Measurements from ENCODE around the gene TMEM59L.

Gene TMEM59L

DNA sequence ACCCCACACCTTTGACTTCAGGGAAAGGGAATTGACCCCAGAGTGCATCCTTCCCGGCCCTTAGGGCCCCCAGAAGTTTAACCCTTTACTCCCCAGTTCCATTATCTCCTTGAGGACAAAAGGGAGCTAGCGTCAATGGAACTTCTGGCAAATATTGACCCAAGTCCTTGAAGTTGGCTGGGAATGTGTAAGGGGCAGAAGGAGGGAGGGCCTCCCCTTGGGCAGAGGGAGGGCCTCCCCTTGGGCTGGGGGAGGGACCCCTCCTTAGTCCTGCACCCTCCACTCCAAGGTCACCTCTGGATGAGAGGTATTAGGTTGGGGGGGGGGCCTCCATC lies 3.0 kb upstream of the TMEM59L start:
- no peak for DNase-seq

DNA sequence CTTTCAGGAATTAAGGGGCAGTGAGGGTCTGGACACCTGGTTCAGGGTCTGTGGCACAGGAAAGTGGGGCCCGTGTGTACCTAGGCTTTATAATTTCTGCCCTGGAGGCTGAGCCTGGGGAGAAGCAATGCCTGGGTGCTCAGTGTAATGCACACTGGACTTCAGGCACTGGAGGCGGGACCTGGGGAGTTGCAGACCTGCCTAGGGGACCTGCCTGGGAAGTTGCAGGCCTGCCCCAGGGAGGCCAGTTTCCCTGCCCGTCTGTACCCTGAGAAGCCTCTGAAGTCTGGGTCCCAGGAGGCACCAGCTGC lies 2.5 kb upstream of the TMEM59L start:
- DNase-seq: no peak

DNA sequence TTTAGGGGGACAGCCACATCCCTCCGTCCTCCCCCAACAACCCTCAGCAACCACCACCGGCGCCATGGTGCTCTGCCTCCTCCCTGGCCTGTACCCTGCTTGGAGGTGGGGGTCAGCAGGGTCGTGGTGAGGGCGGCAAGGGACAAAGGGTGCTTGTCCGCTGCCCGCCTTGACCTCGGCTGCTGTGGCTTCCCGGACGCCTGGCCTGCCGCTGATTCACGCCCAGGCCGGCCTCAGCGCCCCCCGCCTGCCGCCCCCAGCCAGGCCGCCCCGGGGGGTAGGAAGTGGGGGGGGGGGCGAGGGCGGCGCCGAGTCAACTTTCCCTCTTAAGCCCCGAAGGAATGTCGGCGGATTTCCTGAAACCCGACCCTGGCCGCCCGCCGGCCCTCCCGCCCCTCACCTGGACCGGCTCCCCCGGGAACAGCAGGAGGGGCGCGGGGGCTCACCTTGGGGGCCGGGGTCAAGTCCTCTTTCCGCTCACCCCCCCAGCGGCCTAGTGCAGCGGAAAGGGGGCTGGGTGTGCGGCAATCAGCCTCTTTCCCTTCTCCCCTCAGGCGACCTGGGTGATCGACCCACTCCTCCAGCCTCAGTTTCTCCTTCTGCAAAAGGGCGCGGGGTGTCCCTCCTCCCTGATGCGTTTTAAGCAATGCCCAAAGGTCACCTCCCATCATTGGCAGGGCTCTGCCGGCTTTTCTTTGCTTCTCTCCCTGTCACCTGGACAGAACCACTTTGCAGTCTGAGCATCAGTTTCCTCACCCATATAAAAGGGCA lies 1.9 kb upstream of the TMEM59L start:
- no peak for DNase-seq

DNA sequence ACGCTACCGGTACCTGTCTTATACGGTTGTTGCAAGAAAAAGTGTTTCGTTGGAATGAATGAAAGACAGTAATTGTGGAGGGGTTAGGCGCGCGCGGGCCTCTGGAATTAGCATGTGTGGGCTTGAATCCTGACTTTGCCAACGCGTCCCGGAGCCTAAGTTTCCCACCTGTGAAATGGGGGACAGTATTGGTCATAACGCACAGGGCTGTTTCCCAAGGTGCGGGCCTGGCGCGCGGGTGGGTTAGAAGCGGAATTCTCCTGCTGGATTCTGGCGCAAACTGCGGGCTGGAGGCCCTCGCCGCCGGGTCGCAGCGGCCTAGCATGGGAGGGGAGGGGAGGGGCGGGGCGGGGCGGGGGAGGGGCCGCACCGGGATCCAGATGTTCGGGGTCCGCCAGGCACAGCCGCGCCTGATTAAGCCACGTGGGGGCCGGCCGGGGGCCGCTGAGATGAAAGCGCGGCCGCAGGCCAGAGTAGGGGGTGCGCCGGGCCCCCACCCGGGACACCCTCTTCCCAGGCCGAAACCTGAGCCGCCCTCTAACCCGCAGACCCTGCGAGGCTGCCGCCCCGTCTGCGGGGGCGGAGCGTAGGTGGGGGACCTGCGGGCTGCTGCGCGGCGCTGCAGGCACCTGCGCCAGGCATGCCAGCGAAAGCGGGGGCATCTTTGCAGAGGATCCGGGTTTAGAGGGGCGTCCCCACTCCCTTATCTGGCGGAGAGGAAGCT lies 1.2 kb upstream of the TMEM59L start:
- DNase-seq: no peak

DNA sequence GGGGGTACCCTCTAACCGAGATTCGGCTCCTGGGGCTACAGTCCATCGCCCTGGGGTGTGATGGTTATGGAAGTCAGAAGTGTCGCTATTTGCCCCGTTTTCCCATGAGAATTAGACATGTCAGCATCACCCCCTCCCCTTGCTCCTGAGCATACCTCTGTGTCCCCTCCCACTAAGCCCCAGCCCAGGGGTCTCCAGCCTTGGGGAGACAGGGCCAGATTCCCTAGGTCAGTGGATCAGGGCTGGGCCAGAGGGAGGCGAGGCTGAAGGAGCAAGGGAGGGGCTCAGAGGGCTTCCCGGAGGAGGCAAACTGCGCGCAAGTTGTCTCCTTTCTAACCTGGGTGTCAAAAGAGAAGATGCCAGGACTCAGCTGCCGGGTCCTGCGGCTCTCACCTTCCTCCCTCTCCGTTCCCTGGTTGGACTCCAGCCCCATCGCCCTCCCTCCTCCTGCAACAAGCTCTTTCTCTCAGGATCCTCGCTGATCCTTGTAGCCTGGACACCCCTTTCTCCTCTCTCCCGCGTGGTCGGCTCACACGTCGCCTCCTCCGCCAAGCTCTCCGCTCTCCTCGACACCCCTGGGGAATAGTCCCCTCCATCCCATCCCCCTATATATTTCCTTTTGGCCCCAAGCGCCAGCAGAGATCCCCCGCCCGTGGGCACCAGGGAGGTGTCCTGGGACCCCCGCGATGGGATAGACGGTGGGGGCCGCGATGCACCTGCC lies 459 bp upstream of the TMEM59L start:
- DNase-seq: no peak

DNA sequence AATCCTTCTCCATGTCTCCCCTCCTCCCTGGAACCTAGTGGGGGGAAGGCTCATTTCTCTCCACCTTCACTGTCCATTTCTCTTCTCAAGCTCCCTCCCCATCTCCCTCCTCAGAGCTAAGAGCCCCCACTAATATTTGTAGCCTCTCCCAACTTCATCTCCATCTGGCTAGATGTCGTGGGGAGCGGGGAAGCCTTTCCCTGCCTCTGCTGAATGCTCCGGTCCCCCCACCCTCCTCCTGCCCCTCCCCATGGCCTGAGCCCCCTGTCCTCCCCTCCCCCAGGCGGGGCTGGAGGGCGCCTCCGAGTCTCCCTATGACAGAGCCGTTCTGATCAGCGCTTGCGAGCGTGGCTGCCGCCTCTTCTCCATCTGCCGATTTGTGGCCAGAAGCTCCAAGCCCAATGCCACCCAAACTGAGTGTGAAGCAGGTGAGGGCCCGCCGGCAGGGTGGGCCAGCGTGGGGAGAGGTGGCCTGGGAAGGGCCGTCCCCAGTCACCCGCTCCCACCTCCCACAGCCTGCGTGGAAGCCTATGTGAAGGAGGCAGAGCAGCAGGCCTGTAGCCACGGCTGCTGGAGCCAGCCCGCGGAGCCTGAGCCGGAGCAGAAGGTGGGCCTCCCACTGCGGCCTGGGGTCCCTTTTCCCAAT lies 1.0 kb downstream of the TMEM59L start:
- no peak for DNase-seq

DNA sequence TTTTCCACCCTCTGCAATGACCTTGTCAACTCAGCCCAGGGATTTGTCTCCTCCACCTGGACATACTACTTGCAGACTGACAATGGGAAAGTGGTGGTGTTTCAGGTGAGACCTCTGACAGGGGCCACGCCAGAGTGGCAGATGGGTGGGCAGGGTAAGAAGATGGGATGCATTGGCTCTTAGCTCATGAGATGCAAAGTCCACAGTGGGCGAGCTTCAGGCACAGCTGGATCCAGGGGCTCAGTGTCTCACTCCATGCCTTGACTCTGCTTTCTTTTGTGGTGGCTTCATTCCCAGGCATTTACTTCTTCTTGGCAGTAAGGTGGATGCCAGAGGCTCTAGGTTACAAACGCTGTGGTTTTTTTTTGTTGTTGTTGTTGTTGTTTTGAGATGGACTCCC lies 3.4 kb downstream of the TMEM59L start:
- no peak for DNase-seq

DNA sequence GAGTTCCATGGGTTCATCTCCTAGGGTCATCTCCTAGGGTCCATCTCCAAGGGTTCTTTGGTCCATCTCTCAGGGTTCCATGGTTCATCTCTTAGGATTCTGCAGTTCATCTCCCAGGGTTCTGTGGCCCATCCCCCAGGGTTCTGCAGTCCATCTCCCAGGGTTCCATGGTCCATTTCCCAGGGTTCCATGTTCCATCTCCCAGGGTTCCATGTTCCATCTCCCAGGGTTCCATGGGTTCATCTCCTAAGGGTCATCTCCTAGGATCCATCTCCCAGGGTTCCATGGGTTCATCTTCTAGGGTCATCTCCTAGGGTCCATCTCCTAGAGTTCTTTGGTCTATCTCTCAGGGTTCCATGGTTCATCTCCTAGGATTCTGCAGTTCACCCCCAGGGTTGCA lies 4.9 kb downstream of the TMEM59L start:
- DNase-seq: no peak

DNA sequence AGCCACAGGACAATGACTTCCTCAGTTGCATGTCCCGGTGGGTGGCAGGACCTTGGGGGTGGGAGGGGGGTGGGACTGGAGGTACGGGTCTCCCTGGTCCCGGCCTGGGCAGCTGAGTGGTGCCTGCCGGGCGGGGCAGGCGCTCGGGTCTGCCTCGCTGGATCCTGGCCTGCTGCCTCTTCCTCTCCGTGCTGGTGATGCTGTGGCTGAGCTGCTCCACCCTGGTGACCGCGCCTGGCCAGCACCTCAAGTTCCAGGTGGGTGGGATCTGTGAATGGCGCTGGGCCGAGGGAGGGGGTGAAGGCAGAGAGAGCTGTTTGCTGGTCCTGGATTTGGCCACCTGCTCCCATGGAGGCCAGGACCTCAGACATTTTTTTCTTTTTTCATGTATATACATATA lies 5.6 kb downstream of the TMEM59L start:
- DNase-seq: no peak

DNA sequence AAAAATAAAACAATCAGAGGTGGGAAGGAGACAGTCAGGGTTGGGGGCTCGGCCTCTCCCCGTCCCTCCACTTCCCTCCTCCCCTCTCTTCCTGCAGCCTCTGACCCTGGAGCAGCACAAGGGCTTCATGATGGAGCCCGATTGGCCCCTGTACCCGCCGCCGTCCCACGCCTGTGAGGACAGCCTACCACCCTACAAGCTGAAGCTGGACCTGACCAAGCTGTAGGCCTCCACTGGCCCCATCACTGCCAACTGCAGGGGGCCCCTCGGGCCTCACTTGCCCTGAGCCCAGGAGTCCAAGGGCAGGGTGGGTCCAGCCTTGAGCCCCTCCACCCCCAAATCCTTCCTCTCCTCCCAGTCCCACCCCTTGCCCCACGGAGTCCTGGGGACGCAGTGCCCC lies 7.6 kb downstream of the TMEM59L start:
- DNase-seq: no peak

DNA sequence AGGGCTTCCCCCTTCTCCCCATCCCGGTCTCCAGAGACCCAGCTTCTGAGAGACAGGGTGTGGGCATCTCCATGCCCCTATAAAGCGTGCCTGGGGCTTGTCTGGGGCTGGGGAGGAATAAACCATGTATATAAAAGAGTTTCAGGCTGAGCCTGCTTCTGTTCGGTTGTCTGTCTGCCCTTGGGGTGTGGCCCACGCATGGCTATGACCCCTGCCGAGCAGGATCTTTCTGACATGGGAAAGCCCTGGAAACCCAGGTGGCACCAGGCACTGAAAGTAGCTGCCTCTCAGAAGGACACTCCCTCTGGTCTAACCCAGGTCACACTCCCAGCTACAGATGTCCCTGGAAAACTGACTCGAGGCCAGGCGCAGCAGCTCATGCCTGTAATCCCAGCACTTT lies 8.2 kb downstream of the TMEM59L start:
- no peak for DNase-seq

DNA sequence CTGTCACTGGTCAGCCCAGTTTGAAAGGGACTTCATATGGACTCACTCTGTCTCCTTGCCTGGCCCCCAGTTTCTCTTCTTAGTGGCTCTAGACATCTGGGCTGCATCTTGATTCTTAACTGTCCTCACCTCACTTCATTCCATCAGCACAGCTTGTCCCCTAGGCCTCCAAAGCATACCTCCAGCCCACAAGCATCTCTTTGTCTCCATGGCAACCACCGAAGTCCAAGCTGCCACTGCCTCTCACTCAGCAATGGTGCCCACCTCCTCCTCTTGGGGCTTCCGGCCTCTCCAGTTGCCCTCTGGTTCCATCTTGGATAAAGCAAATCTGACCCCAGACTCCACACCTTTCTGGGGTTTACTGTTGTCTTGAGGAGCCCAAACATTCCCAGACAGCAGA lies 14.2 kb downstream of the TMEM59L start:
- no peak for DNase-seq

DNA sequence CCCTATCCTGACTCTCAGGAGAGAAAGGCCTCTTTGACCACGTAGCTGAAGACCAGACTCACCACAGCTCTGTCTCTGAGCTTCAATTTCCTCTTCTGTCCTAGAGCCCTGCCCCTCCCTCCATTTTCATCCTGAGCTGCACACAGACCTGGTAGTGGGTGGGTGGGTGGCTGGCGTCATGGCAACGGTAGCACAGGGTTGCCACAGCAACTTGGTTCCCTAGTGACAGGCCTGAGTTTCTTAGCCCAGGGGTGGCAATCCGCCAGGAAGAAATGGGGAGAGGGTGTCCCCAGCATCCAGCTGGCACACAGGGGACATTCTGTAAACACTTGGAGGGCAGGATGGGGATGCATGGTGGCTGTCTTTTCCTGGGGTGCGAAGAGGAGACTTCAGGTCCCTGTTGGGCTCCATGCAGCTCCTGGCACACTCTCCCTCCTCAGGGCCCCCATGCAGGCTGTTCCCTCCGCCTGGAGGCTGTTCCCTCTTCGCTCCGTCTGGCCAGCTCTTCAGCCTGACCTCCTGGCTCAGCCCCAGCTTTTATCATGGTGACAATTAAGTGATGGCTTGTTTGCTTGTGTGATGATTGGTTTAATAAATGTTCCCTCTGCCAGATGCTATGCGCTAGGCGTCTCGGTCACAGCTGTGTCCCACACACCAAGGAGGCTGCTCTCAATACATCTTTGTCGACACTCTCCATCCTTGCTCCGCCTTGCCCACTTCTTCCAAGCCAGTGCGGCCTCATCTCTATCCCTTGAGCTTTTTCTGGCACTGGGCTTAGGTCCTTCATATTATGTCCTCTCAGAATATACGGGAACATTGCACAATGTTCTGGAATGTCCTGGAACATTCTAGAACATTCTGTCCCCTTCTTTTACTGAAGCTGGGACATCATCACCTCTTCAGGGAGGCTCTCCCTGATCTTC lies 16.8 kb downstream of the TMEM59L start:
- DNase-seq: peak; percentile 63

DNA sequence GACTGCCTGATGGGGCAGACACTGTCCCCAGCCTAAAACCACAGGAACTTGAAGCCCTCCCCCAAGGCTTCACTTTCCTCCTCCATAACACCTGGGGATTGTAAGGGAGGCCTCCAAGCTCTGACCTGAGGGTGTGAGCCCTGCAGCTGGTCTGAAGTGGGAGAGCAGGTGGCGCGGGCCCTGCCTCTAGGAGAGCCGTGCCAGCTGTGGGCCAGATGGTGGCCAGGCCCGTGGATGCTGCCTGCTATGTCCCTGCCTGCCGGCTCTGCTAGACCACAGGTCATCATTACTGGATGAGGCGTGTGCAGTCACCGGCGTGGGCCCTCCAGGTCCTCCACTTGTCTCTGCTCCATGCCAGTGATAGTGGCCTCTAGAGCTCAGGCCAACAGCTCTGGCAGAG lies 20.7 kb downstream of the TMEM59L start:
- no peak for DNase-seq

DNA sequence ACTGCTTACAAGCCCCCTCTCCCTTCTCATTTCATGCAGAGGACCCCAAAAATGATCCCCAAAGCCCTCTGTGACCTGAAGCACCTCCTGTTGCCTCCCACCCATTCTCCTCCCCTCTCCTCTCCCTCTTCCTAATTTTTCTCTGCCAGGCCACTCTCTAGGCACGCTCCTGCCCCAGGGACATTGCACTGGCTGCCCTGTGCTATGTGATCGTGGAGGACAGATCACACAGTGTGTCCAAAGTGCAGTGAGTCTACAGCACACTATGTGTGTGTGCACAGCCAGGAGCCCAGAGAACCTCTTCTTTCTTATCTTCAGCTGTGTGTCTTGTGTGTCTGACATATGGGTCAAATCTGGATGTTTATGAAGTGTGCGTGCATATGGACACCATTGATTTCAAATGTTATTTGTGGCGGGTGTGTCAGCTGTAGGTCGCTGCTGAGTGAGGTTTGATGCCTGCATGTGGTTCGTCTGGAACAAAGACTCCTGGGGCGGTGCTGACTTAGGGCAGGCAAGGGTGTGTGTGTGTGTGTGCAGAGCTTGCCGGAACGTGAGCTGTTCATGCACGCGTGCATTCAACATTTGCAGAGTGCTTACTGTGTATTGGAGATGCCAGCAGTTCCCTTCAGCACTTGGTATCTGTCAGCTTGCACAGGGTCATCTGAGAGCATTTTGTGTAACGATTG lies 22.1 kb downstream of the TMEM59L start:
- DNase-seq: no peak

DNA sequence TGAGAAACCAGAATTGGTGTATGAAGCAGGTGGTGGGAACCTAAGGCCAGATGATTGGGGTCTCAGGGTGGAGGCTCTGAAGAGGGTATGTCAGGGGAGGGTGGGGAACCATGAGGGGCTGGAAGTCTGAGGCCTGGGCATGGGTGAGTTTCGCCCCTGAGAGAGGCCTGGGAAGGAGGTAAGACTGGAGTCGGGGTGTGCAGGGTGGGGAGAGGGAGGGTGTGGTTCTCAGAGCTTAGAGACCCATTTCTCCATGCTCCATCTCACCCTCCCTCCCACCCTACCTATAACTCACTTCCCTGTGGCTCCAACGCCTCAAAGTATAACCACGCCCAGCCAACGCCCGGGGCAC lies 23.1 kb downstream of the TMEM59L start:
- no peak for DNase-seq

DNA sequence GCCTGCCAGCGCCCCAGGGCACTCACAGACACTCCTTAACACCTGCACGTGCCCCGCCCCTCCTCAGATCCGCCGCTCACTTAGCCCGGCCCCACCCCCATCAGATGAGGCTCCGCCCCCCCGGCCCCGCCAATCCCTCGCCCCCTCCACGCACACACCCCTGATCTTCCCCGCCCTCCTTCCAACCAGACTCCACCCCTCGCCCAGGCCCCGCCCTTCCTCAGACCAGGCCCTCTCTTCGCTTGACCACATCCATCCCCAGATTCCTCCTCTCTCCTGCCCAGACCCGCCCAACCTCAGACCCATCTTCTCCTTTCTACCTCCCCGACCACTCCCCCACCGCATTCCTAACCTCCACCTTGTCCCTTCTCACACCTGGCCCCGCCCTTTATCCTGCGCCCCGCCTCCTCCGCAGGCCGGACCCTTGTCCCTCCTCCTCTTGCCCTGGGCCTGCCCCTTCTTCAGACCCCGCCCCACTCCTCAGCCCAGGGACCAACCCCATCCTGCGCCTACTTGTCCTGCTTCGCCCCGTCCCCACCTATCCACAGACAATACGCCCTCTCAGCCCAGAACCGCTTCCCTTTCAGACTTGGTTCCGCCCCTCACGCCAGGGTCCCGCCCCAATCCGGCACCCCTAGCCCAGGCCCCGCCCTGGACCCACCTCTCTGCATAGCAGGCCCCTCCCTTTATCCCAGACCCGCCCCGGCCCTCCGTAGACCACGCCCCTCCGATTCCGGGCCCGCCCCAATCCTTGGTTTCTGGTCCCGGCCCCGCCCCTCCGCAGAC lies 23.7 kb downstream of the TMEM59L start:
- DNase-seq: peak; percentile 97

DNA sequence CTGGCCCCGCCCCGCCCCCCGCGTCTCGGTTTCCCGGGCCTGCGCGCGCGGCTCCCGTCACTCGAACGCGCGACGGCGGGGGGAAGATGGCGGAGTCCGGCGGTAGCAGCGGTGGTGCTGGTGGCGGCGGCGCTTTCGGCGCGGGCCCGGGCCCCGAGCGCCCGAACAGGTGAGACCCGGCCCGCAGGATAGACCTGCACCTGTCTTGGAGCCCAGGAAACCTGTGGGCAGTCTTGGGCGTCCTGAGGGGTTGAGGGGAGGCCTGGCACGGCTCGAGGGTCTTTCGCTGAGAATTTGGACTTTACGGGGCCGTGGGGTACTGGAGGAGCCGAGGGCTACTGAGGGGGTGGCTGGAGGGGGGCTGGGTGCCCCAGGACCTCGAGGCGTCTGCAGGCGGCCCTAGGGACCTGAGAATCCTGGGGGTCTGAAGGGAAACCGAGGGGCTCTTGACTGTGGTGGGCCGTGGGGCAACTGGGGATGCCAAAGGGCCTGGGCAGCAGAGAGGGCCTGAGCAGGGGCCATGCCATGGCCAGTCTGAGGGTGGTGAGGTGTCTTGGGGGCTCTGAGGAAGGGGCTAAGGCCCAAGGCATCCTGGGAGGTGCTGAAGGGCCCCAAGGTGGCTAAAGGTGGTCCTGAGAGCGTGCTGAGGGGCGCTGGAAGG lies 24.4 kb downstream of the TMEM59L start, which contains the start of gene KLHL26:
Gene KLHL26 (plus strand): TSS at position 60 of the 661 bp plus-strand sequence. CDS start 27 bp downstream, at position 87.
- no peak for DNase-seq

DNA sequence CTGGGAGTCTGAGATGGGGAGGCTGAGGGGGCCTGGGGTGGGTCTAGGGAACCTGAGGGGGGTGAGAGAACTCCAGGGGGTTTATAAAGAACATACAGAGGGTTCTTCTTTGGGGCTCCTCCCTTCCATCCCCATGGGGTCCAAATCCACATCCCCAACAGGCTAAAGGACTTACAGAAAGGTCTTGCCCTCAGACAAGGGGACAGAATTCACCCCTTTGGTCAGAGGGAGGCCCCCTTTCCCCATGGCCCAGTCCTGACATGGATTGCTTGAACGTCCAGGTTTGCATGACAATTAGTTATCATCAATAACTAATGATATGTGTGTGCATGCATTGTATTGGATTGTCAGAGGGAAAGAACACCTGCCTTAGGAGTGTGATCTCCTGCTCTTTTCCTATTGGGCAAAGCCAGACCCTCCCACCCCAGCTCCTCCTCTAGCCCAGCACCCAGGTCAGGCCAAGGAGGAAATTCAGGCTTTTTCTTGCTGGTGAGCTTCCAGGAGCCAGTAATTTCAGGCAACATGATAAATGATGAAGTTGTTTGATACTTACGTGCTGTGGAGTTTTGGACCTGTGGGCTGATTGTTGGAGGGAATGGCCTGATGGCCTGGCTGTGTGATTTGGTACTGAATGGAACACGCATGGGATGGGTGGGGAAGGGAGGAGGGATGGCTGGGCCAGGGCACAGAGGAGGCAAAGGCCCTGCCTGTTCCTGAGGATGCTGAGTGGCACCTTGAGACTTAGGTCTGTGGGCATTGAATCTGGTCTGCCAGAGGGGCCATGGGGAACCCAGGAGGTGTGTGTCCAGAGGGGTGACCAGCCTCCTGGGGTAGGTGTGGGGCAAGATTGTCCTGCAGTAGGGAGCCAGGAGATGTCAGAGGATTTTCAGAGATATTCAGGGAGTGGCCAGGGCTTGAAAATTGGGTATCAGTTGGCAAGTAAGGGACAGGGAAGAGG lies 25.3 kb downstream of the TMEM59L start:
- no peak for DNase-seq

Data from COR-L47 (cell line).